Measurements from ENCODE around the gene MBD3L2B. TPM values are rescaled to one million over a fixed set of nuclear protein-coding genes. Genes with fewer than 3 reads are reported as not detected.

Gene MBD3L2B
- total and polyA plus RNA-seq, 9 of the 15 experiments (the other 6 are each of a cell fraction or from before 2014, with no cell fraction given): not detected

- TF ChIP-seq ZFP91 (CRISPR knock-in tag; IDR thresholded peaks at IDR 0.05): no peak
- TF ChIP-seq RHOXF2B (CRISPR knock-in tag; conservative IDR thresholded peaks at IDR 0.05): no peak
- TF ChIP-seq ZC3H8 (IDR thresholded peaks at IDR 0.05): no peak
- TF ChIP-seq ZBTB9 (CRISPR knock-in tag; IDR thresholded peaks at IDR 0.05): peak; percentile 61; the same call in 1 of the 2 replicates
- TF ChIP-seq ZBTB40 (IDR thresholded peaks at IDR 0.05): peak; percentile 97
- no peak for TF ChIP-seq ZBTB40 (CRISPR knock-in tag; IDR thresholded peaks at IDR 0.05)
- TF ChIP-seq ZNF551 (CRISPR knock-in tag; IDR thresholded peaks at IDR 0.05): no peak
- TF ChIP-seq PHTF2 (CRISPR knock-in tag; IDR thresholded peaks at IDR 0.05): no peak
- TF ChIP-seq POLR2A (conservative IDR thresholded peaks at IDR 0.05): peak; percentile 92
- peak; percentile 95 for TF ChIP-seq EP400 (IDR thresholded peaks at IDR 0.05)
- TF ChIP-seq TFAM (CRISPR knock-in tag; conservative IDR thresholded peaks at IDR 0.05): no peak
- no peak for TF ChIP-seq DNMT1 (IDR thresholded peaks at IDR 0.05)
- TF ChIP-seq ZNF224 (CRISPR knock-in tag; IDR thresholded peaks at IDR 0.05): no peak
- TF ChIP-seq BACH1 (tag; IDR thresholded peaks at IDR 0.05): no peak
- TF ChIP-seq PURB (CRISPR knock-in tag; IDR thresholded peaks at IDR 0.05; ENCODE audit: low read depth): no peak
- no peak for TF ChIP-seq TCF3 (CRISPR knock-in tag; IDR thresholded peaks at IDR 0.05)
- TF ChIP-seq ZNF384 (IDR thresholded peaks at IDR 0.05; ENCODE audit: low read depth, low read length): no peak
These were observed 48.0 kb upstream of the MBD3L2B start, which contains the start of gene ZNF557 (continued) for GRCh38 chr19:7069042-7069903.
